GM12864 (cell line): ENCODE data around the gene TRIM62.

Experiments
- DNase-seq: peaks from one replicate; pipeline ENCODE4 v3.0.0-alpha.2; 2011; ENCODE audit warnings: low read depth
- H3K4me3 ChIP-seq: 2 replicates; pipeline ENCODE4 v1.5.1; 2011; ENCODE audit warnings: mild to moderate bottlenecking, low read depth, low read length, control low read depth
- TF ChIP-seq, protein P1 (sequence below): IDR thresholded peaks from 2 replicates; pipeline ENCODE4 v1.5.1; 2011; ENCODE audit warnings: low read depth, mild to moderate bottlenecking, moderate library complexity, low read length, control low read depth, inconsistent platforms; ENCODE audit errors: missing control alignments

TRIM62 gene

DNA sequence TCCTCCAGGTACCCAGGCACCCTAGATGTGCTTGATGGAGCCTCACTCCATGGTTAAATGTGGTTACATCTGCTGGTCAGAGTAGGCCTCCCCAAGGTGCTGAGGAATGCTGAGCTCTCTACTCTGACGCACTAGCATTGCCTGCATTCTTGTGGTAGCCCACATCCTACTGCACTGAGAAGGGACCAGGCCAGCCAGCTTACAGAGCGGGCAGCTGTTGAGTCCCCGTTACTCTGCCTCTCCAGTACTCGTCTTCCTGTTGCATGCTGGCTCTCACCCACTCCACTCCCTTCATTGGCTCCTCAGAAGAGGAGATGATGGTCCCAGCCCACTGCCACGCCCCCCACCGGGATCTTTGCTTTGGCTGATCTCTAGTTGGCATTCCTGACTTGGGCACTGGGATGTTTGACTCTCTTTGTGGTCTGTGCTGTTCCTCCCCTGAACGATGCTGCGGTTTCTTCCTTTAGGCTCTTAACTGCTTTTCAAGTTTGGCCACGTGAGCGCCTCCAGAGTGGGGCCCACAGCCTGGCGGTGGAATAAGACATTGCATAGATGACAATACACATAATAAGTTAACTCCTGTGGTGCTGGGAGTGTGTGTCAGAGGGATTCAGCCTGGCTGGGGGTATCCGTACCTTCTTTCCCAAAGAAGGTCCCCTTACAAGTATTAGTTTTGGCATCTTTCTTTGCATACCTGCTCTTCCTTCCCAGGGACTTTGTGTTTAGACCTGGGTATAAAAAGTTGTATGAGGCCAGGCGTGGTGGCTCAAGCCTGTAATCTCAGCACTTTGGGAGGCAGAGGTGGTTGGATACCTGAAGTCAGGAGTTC lies 82.3 kb downstream of the TRIM62 start:
- TF ChIP-seq, protein P1, sequence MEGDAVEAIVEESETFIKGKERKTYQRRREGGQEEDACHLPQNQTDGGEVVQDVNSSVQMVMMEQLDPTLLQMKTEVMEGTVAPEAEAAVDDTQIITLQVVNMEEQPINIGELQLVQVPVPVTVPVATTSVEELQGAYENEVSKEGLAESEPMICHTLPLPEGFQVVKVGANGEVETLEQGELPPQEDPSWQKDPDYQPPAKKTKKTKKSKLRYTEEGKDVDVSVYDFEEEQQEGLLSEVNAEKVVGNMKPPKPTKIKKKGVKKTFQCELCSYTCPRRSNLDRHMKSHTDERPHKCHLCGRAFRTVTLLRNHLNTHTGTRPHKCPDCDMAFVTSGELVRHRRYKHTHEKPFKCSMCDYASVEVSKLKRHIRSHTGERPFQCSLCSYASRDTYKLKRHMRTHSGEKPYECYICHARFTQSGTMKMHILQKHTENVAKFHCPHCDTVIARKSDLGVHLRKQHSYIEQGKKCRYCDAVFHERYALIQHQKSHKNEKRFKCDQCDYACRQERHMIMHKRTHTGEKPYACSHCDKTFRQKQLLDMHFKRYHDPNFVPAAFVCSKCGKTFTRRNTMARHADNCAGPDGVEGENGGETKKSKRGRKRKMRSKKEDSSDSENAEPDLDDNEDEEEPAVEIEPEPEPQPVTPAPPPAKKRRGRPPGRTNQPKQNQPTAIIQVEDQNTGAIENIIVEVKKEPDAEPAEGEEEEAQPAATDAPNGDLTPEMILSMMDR: peak; percentile 50
- DNase-seq: peak; percentile 79
- no peak overlapping the region; the same call in 1 of the 2 replicates for H3K4me3 ChIP-seq

DNA sequence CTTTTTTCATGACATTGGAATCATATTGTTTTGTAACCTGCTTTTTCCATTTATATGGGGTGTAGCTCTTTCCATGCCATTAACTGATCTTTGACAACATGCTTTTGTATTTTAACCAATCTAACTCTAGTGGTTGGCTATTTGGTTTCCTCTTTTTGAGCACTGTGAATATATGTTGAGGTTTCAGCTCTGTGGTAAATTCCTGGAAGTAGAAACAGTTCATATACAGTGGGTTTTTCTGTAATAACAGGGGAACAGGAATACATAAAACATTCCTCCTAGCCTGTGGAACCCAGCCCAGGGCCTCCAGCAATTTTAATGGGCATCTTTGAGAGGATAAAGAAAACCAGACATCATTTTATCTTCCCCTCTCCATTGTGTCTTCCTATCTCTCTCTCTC lies 83.5 kb downstream of the TRIM62 start:
- DNase-seq: no peak
- TF ChIP-seq, protein P1: no peak
- no peak overlapping the region for H3K4me3 ChIP-seq

DNA sequence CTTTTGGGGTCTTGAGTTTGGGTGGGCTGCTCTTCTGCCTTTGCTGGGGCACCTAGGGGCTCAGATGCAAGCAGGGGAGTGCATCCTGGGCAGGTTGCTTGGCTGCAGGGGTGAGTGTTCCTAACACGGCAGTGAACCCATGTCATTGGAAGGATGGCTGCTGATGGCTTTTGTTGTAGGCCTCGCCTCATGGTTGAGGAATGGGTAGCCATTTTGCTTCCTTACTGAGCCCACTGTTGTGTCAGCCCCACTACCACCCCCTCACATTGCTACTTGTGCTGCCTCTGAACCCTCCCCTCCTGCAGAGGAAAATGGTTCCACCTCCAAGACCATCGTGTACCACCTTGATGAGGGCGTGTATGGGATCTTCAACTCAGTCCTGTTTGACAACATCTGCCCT lies 84.1 kb downstream of the TRIM62 start:
- TF ChIP-seq, protein P1: no peak
- DNase-seq: no peak
- no peak overlapping the region for H3K4me3 ChIP-seq

DNA sequence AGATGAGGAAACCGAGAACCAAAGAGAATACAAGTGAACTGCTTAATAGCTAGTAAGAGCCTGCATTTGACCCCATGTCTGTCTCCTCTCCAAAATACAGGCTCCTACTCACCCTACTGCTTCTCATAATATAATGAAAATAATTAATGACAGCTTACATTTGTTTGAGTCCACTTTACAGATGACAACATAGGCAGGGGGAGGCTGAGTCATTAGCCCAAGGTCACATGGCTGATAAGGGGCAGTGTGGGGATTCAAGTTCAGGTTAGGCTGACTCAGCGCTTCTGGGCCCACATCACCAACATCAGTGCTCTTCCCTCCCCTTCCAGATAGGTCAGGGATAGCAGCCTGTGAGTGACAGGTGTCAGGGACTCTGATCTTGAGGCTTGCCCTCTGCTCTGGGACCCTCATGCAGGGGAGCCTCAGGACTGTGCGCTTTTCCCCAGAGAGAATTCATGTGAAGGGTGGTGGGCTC lies 84.7 kb downstream of the TRIM62 start:
- no peak for DNase-seq
- TF ChIP-seq, protein P1: no peak
- H3K4me3 ChIP-seq: no peak overlapping the region

DNA sequence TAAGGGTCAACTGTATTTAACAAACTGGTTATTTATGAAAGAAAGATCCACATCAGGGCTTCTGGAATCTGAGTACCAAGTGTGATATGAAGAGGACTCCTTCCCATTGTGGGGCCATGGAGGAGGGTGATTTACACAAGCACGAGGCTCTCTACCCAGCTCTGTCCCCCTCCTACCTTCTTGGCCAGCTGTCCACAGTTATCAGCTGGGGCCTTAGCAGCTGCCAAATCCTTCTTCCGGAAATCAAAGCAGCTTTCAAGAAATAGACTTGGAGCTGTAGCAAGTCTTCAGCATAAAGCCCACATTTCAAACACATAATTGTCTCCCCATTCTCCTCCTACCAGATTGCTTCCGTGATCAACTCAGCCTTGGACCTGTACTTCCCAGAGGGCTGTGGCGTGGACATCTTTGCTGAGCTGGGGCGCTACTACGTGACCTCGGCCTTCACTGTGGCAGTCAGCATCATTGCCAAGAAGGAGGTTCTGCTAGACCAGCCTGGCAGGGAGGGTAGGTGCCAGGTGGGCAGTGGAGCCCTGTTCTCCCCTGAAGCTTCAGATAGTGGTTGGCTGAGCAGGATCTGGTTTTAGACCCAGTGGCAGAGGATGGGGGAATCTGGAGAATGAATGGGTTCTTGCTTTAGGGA lies 85.4 kb downstream of the TRIM62 start:
- TF ChIP-seq, protein P1: no peak
- no peak overlapping the region for H3K4me3 ChIP-seq
- DNase-seq: no peak
